DND-41 (cell line): ENCODE data around the gene ZNF254.

Experiments
- ATAC-seq: fragments of 200-7000 bp; cut with Tn5 transposase; 3 replicates; pipeline ENCODE4 v1.9.1; 2021; ENCODE audit warnings: low read depth; ENCODE audit not compliant: insufficient read depth
- DNase-seq: peaks from one replicate; pipeline ENCODE4 v3.0.0-alpha.2; 2020
- H2AFZ ChIP-seq: 2 replicates; pipeline ENCODE4 v1.6.0; 2012; ENCODE audit warnings: low read depth, low read length
- H3K27ac ChIP-seq: 2 replicates; pipeline ENCODE4 v1.5.1; 2012; ENCODE audit warnings: low read length, inconsistent platforms
- H3K27me3 ChIP-seq: fragments of 200-600 bp; sonication (generic); 2 replicates; pipeline ENCODE4 v1.6.0; 2012; ENCODE audit warnings: low read length, mild to moderate bottlenecking, inconsistent platforms; ENCODE audit not compliant: insufficient read depth, poor library complexity
- H3K36me3 ChIP-seq: 2 replicates; pipeline ENCODE4 v1.5.1; 2012; ENCODE audit warnings: low read length, inconsistent platforms; ENCODE audit not compliant: insufficient read depth
- H3K4me1 ChIP-seq: 2 replicates; pipeline ENCODE4 v1.5.1; 2012; ENCODE audit warnings: mild to moderate bottlenecking, low read length; ENCODE audit not compliant: insufficient read depth
- H3K4me2 ChIP-seq: 2 replicates; pipeline ENCODE4 v1.6.0; 2012; ENCODE audit warnings: mild to moderate bottlenecking, moderate library complexity, low read length, inconsistent platforms; ENCODE audit not compliant: insufficient read depth
- H3K4me3 ChIP-seq, 2 experiments: fragments of 200-600 bp in 1 of 2; shearing (Covaris generic) in 1 of 2; 2 replicates each; pipeline ENCODE4 v1.5.1; 2012 to 2016; ENCODE audit warnings: inconsistent platforms in 2 of 2, low read length in 2 of 2, mild to moderate bottlenecking in 2 of 2, low read depth in 1 of 2, moderate library complexity in 1 of 2
- H3K79me2 ChIP-seq: 2 replicates; pipeline ENCODE4 v1.6.0; 2012; ENCODE audit warnings: low read length, inconsistent platforms; ENCODE audit not compliant: insufficient read depth
- H3K9ac ChIP-seq: 2 replicates; pipeline ENCODE4 v1.6.0; 2012; ENCODE audit warnings: low read depth, mild to moderate bottlenecking, inconsistent platforms, low read length, moderate library complexity
- H3K9me3 ChIP-seq: 2 replicates; pipeline ENCODE4 v1.5.1; 2012; ENCODE audit warnings: low read length, moderate library complexity, mild to moderate bottlenecking, inconsistent platforms; ENCODE audit not compliant: insufficient read depth, severe bottlenecking
- H4K20me1 ChIP-seq: 2 replicates; pipeline ENCODE4 v1.6.0; 2012; ENCODE audit warnings: low read length; ENCODE audit not compliant: insufficient read depth
- EZH2 ChIP-seq: IDR thresholded peaks from 3 replicates; pipeline ENCODE4 v1.6.1; 2012; ENCODE audit warnings: borderline replicate concordance, low read depth, mild to moderate bottlenecking, moderate library complexity, low read length, inconsistent platforms; ENCODE audit not compliant: severe bottlenecking
- TF ChIP-seq, protein P1 (sequence below): IDR thresholded peaks from 2 replicates; pipeline ENCODE4 v1.5.1; 2012; ENCODE audit warnings: borderline replicate concordance, low read length, moderate library complexity, mild to moderate bottlenecking; ENCODE audit not compliant: poor library complexity, severe bottlenecking; ENCODE audit errors: extremely low read depth

The ZNF254 gene

GRCh38 chr19:24062190-24062589 is 24.8 kb upstream of the ZNF254 start:
- Histone ChIP-seq H3K79me2 (peaks cover 3% of the 10 kb centered on the region; the same call in 1 of the 2 replicates), H3K4me2 (no peak overlapping the region), H2AFZ (no peak overlapping the region), H3K4me3 (no peak overlapping the region), H3K27me3 (no peaks in the 10 kb centered on the region), H3K36me3 (peaks cover 75% of the 10 kb centered on the region), H4K20me1 (no peaks in the 10 kb centered on the region), H3K9ac (no peak overlapping the region), H3K27ac (no peak overlapping the region), H3K4me1 (no peaks in the 10 kb centered on the region), H3K9me3 (no peaks in the 10 kb centered on the region)
- ATAC-seq = no peak
- TF ChIP-seq EZH2 = no peak
- TF ChIP-seq, protein P1, sequence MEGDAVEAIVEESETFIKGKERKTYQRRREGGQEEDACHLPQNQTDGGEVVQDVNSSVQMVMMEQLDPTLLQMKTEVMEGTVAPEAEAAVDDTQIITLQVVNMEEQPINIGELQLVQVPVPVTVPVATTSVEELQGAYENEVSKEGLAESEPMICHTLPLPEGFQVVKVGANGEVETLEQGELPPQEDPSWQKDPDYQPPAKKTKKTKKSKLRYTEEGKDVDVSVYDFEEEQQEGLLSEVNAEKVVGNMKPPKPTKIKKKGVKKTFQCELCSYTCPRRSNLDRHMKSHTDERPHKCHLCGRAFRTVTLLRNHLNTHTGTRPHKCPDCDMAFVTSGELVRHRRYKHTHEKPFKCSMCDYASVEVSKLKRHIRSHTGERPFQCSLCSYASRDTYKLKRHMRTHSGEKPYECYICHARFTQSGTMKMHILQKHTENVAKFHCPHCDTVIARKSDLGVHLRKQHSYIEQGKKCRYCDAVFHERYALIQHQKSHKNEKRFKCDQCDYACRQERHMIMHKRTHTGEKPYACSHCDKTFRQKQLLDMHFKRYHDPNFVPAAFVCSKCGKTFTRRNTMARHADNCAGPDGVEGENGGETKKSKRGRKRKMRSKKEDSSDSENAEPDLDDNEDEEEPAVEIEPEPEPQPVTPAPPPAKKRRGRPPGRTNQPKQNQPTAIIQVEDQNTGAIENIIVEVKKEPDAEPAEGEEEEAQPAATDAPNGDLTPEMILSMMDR = no peak
- no peak for DNase-seq

GRCh38 chr19:24063295-24063694 is 23.7 kb upstream of the ZNF254 start:
- H3K4me3 ChIP-seq = no peak overlapping the region
- H4K20me1 ChIP-seq = no peaks in the 10 kb centered on the region
- H3K4me2 ChIP-seq = no peak overlapping the region
- H3K9ac ChIP-seq = no peak overlapping the region
- H3K27ac ChIP-seq = no peak overlapping the region
- H3K36me3 ChIP-seq = peaks cover 75% of the 10 kb centered on the region
- ATAC-seq (no peak), DNase-seq (no peak)
- no peaks in the 10 kb centered on the region for H3K9me3 ChIP-seq
- no peak overlapping the region for H2AFZ ChIP-seq
- no peak for TF ChIP-seq EZH2
- TF ChIP-seq, protein P1 = no peak
- H3K79me2 ChIP-seq = peaks cover 3% of the 10 kb centered on the region; the same call in 1 of the 2 replicates
- H3K27me3 ChIP-seq = no peaks in the 10 kb centered on the region
- no peaks in the 10 kb centered on the region for H3K4me1 ChIP-seq

DNA sequence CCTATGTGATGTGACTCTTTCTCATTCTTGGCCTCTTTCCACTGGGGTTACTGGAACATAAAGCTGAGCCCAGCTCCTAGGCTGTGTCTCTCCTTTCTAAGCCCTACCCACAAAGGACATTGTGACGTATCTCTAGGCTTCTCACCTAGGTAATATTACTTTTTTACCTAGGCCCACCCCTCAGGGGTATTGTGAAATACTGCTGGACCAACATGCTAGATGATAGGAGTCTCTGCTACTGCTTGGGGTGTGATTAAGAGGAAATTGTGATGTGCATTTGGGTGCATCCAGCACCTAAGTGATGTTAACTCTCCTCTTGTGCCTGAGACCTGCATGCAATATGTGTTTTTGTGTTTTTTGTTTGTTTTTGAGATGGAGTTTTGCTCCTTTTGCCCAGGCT is 22.8 kb upstream of the ZNF254 start:
- TF ChIP-seq, protein P1 = no peak
- no peak for TF ChIP-seq EZH2
- no peaks in the 10 kb centered on the region for H3K27me3 ChIP-seq
- no peak overlapping the region for H3K27ac ChIP-seq
- peaks cover 3% of the 10 kb centered on the region; the same call in 1 of the 2 replicates for H3K79me2 ChIP-seq
- ATAC-seq = no peak
- no peak overlapping the region for H3K9ac ChIP-seq
- no peak overlapping the region for H3K4me2 ChIP-seq
- DNase-seq = no peak
- H2AFZ ChIP-seq = no peak overlapping the region
- H3K4me3 ChIP-seq = no peak overlapping the region
- no peaks in the 10 kb centered on the region for H3K9me3 ChIP-seq
- peaks cover 76% of the 10 kb centered on the region for H3K36me3 ChIP-seq
- H3K4me1 ChIP-seq = no peaks in the 10 kb centered on the region
- no peaks in the 10 kb centered on the region for H4K20me1 ChIP-seq

DNA sequence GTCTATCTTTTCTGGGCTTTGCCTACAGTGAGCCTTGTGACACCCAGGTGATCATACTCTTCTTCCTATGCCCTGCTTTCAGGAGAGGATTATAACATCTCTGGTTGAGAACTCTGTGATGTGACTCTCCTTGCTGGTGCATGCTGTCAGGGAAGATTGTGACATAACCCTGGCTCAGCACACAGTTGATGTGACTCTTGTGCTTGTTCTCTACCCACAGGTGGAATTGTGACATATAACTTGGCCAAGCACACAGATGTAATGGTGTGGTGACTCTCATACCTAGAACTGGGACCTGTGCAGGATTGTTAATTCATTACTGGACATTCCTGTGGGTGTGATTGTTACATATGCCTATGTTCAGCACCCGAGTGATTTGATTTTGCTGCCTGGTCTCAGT is 21.7 kb upstream of the ZNF254 start:
- Histone ChIP-seq H3K36me3 (peaks cover 72% of the 10 kb centered on the region), H4K20me1 (no peaks in the 10 kb centered on the region), H3K27me3 (no peaks in the 10 kb centered on the region), H3K27ac (no peak overlapping the region), H2AFZ (no peak overlapping the region), H3K79me2 (peaks cover 3% of the 10 kb centered on the region; the same call in 1 of the 2 replicates), H3K9me3 (no peaks in the 10 kb centered on the region), H3K4me3 (no peak overlapping the region), H3K9ac (no peak overlapping the region), H3K4me1 (no peaks in the 10 kb centered on the region), H3K4me2 (no peak overlapping the region)
- TF ChIP-seq EZH2 = no peak
- TF ChIP-seq, protein P1 = no peak
- no peak for ATAC-seq
- no peak for DNase-seq
